Mammary epithelial cell (primary cell): ENCODE results near the gene JPT2.

Experiments
- EZH2 ChIP-seq: IDR thresholded peaks from 2 replicates; pipeline ENCODE4 v1.6.1; 2012; ENCODE audit warnings: low read length, inconsistent platforms, borderline replicate concordance
- TF ChIP-seq, protein P1 (sequence below), 2 donors: IDR thresholded peaks in 1 of 2; conservative IDR thresholded peaks in 1 of 2; 2 replicates each; pipeline ENCODE4 v1.5.1; 2011 to 2012; ENCODE audit warnings: inconsistent platforms in 2 of 2, low read length in 2 of 2, mild to moderate bottlenecking in 2 of 2, control low read depth in 1 of 2, low read depth in 1 of 2; ENCODE audit not compliant: insufficient read depth in 1 of 2; ENCODE audit errors: extremely low read depth in 1 of 2

DNA sequence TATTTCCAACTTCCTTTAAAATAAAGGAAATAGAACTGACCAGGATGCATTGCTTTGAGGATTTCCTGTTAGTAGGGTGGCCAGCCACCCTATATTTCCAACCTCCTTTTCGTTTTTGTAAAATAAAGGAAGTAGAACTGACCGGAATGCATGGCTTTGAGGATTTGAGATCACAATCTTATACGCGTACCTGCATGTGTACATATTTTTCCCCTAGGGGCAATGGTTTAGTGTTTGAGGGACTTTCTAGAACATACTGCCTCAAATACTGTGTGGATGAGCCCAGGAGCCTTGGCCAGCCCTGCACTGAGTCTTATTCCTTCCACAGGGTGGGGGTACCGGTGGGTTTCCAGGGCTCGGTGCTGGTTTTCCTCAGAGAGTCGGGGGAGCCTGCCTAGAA lies 53.5 kb downstream of the JPT2 start:
- TF ChIP-seq, protein P1, sequence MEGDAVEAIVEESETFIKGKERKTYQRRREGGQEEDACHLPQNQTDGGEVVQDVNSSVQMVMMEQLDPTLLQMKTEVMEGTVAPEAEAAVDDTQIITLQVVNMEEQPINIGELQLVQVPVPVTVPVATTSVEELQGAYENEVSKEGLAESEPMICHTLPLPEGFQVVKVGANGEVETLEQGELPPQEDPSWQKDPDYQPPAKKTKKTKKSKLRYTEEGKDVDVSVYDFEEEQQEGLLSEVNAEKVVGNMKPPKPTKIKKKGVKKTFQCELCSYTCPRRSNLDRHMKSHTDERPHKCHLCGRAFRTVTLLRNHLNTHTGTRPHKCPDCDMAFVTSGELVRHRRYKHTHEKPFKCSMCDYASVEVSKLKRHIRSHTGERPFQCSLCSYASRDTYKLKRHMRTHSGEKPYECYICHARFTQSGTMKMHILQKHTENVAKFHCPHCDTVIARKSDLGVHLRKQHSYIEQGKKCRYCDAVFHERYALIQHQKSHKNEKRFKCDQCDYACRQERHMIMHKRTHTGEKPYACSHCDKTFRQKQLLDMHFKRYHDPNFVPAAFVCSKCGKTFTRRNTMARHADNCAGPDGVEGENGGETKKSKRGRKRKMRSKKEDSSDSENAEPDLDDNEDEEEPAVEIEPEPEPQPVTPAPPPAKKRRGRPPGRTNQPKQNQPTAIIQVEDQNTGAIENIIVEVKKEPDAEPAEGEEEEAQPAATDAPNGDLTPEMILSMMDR (conservative IDR thresholded peaks at IDR 0.05 in 1 of 2, IDR thresholded peaks at IDR 0.05 in 1 of 2; ENCODE audit: extremely low read depth in 1 of 2, insufficient read depth in 1 of 2, low read depth in 1 of 2, low read length in 2 of 2), result no peak
- no peak for TF ChIP-seq EZH2
